ENCODE results near the gene EVI5L. TPM values are rescaled to one million over a fixed set of nuclear protein-coding genes. Genes with fewer than 3 reads are reported as not detected.
A peak's percentile ranks its signal among the peaks of the same experiment; 100 is the strongest.

EVI5L gene
- total and polyA plus RNA-seq, 2 of the 13 experiments (the other 11 are each of a cell fraction or from before 2014, with no cell fraction given): 1.7 to 2.4 TPM

GRCh38 chr19:7907122-7907521 lies 77.1 kb downstream of the EVI5L start:
- Histone ChIP-seq H3K79me2 (ENCODE audit: insufficient read depth, low read length) (peaks cover 29% of the 10 kb centered on the region), H3K9ac (ENCODE audit: insufficient read depth, low read depth, low read length) (no peak overlapping the region), H3K9me3 (ENCODE audit: low read length) (no peaks in the 10 kb centered on the region), H3K36me3 (replicated peaks in 1 of 2; ENCODE audit: control insufficient read depth in 1 of 2, insufficient read depth in 2 of 2, low read length in 2 of 2) (peaks cover 4 to 27% of the 10 kb centered on the region in 2 experiments; a peak in 4 of 5 replicates), H3K4me2 (ENCODE audit: low read depth, low read length) (no peak overlapping the region), H3K27ac (ENCODE audit: extremely low read length, insufficient read depth, low read length) (no peak overlapping the region), H3K4me3 (replicated peaks in 1 of 3; ENCODE audit: insufficient read depth in 1 of 3, low read depth in 2 of 3, low read length in 3 of 3) (no peak overlapping the region), H4K20me1 (ENCODE audit: insufficient read depth, low read length) (peaks cover 13% of the 10 kb centered on the region; the same call in 1 of the 2 replicates), H3K4me1 (ENCODE audit: insufficient read depth, low read length) (peaks cover 33% of the 10 kb centered on the region), H2AFZ (ENCODE audit: low read length) (no peak overlapping the region), H3K27me3 (ENCODE audit: control insufficient read depth in 1 of 2, insufficient read depth in 2 of 2, low read length in 2 of 2) (no peaks in the 10 kb centered on the region; a peak in 1 of 5 replicates)
- FAIRE-seq: no peak
- in situ Hi-C loops (cut with HindIII; ENCODE audit: extremely low pct_ligation_motif_present, low pct_unique_long_range_greater_than_20kb) (no loop called here), intact Hi-C loops (cut with micrococcal nuclease; ENCODE audit: unreplicated experiment) (no loop called here)
- POLR2A ChIA-PET: interaction anchor here (1.0 to 3.4 kb wide), 3 partner anchors 9 to 38 kb away, joined by 3 to 24 read pairs (median 3); partner anchors contain the start of gene SNAPC2
- CTCF ChIA-PET (ENCODE audit: low intra/inter-chr PET ratio, low total read pairs): no interaction called here
- BruUV-seq (replicated peaks): no TSS peak
- no peak for ATAC-seq
- DNase-seq (ENCODE audit: low spot score): no peak
- TF ChIP-seq ZNF883 (CRISPR knock-in tag; IDR thresholded peaks at IDR 0.05; ENCODE audit: not compliant biosample characterization) (no peak), KDM5B (CRISPR knock-in tag; IDR thresholded peaks at IDR 0.05; ENCODE audit: borderline replicate concordance) (0 out of 2 replicates have a peak, but pooled peaks have one; percentile 21), RBFOX2 (IDR thresholded peaks at IDR 0.05; ENCODE audit: low read depth, low read length) (peak; percentile 60; the same call in 1 of the 2 replicates), POLR2A (IDR thresholded peaks at IDR 0.05; ENCODE audit: insufficient read depth in 1 of 2, low read depth in 2 of 2, low read length in 2 of 2) (peak in 1 of 2 experiments; percentile 35; a peak in 2 of 4 replicates), NR2F2 (IDR thresholded peaks at IDR 0.05; ENCODE audit: borderline replicate concordance, low read depth) (no peak), MEF2D (CRISPR knock-in tag; IDR thresholded peaks at IDR 0.05) (no peak), ZNF383 (CRISPR knock-in tag; IDR thresholded peaks at IDR 0.05; ENCODE audit: borderline replicate concordance) (no peak), AGO2 (optimal IDR thresholded peaks at IDR 0.05; ENCODE audit: low read depth, low read length) (peak; percentile 72), RNF2 (conservative IDR thresholded peaks at IDR 0.05; ENCODE audit: low read depth) (no peak)
- 97% methylated on average over 18 of the region's 19 CpGs for WGBS (ENCODE audit: low lambda C conversion rate)

- ATAC-seq (no peak), DNase-seq (ENCODE audit: low spot score) (no peak), FAIRE-seq (no peak)
- BruUV-seq (replicated peaks): no TSS peak
- POLR2A ChIA-PET: interaction anchor here (1.0 to 3.4 kb wide), 4 partner anchors 8 to 39 kb away, joined by 3 to 24 read pairs (median 3); partner anchors contain the start of gene SNAPC2
- no peaks in the 10 kb centered on the region; a peak in 1 of 5 replicates for H3K27me3 ChIP-seq (ENCODE audit: control insufficient read depth in 1 of 2, insufficient read depth in 2 of 2, low read length in 2 of 2)
- in situ Hi-C loops (cut with HindIII; ENCODE audit: extremely low pct_ligation_motif_present, low pct_unique_long_range_greater_than_20kb): no loop called here
- CTCF ChIA-PET (ENCODE audit: low intra/inter-chr PET ratio, low total read pairs): no interaction called here
- H3K27ac ChIP-seq (ENCODE audit: extremely low read length, insufficient read depth, low read length): no peak overlapping the region
- peaks cover 29% of the 10 kb centered on the region for H3K4me1 ChIP-seq (ENCODE audit: insufficient read depth, low read length)
- no peak overlapping the region for H2AFZ ChIP-seq (ENCODE audit: low read length)
- no peak overlapping the region for H3K9ac ChIP-seq (ENCODE audit: insufficient read depth, low read depth, low read length)
- no peaks in the 10 kb centered on the region for H3K9me3 ChIP-seq (ENCODE audit: low read length)
- peaks cover 4 to 28% of the 10 kb centered on the region in 2 experiments; a peak in 4 of 5 replicates for H3K36me3 ChIP-seq (replicated peaks in 1 of 2; ENCODE audit: control insufficient read depth in 1 of 2, insufficient read depth in 2 of 2, low read length in 2 of 2)
- intact Hi-C loops (cut with micrococcal nuclease; ENCODE audit: unreplicated experiment): no loop called here
- peak; percentile 43; the same call in 1 of the 2 replicates for TF ChIP-seq RBFOX2 (IDR thresholded peaks at IDR 0.05; ENCODE audit: low read depth, low read length)
- no peak for TF ChIP-seq TCF12 (IDR thresholded peaks at IDR 0.05)
- TF ChIP-seq TCF12 (CRISPR knock-in tag; IDR thresholded peaks at IDR 0.05): no peak
- TF ChIP-seq ZNF772 (CRISPR knock-in tag; IDR thresholded peaks at IDR 0.05): no peak
- no peak for TF ChIP-seq ZNF513 (CRISPR knock-in tag; conservative IDR thresholded peaks at IDR 0.05)
- no peak for TF ChIP-seq ZNF263 (CRISPR knock-in tag; IDR thresholded peaks at IDR 0.05)
- no peak for TF ChIP-seq THAP9 (CRISPR knock-in tag; IDR thresholded peaks at IDR 0.05; ENCODE audit: borderline replicate concordance)
- TF ChIP-seq AGO2 (optimal IDR thresholded peaks at IDR 0.05; ENCODE audit: low read depth, low read length): peak; percentile 1
- H3K79me2 ChIP-seq (ENCODE audit: insufficient read depth, low read length): peaks cover 27% of the 10 kb centered on the region
- no peak overlapping the region for H3K4me2 ChIP-seq (ENCODE audit: low read depth, low read length)
- H3K4me3 ChIP-seq (replicated peaks in 1 of 3; ENCODE audit: insufficient read depth in 1 of 3, low read depth in 2 of 3, low read length in 3 of 3): no peak overlapping the region
- 98% methylated on average over 11 of the region's 11 CpGs for WGBS (ENCODE audit: low lambda C conversion rate)
- H4K20me1 ChIP-seq (ENCODE audit: insufficient read depth, low read length): peaks cover 13% of the 10 kb centered on the region; the same call in 1 of the 2 replicates
Measured at GRCh38 chr19:7907544-7907943, 77.5 kb downstream of the EVI5L start.
